ENCODE results near the gene SPART.

The SPART gene, protein sequence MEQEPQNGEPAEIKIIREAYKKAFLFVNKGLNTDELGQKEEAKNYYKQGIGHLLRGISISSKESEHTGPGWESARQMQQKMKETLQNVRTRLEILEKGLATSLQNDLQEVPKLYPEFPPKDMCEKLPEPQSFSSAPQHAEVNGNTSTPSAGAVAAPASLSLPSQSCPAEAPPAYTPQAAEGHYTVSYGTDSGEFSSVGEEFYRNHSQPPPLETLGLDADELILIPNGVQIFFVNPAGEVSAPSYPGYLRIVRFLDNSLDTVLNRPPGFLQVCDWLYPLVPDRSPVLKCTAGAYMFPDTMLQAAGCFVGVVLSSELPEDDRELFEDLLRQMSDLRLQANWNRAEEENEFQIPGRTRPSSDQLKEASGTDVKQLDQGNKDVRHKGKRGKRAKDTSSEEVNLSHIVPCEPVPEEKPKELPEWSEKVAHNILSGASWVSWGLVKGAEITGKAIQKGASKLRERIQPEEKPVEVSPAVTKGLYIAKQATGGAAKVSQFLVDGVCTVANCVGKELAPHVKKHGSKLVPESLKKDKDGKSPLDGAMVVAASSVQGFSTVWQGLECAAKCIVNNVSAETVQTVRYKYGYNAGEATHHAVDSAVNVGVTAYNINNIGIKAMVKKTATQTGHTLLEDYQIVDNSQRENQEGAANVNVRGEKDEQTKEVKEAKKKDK

DNA sequence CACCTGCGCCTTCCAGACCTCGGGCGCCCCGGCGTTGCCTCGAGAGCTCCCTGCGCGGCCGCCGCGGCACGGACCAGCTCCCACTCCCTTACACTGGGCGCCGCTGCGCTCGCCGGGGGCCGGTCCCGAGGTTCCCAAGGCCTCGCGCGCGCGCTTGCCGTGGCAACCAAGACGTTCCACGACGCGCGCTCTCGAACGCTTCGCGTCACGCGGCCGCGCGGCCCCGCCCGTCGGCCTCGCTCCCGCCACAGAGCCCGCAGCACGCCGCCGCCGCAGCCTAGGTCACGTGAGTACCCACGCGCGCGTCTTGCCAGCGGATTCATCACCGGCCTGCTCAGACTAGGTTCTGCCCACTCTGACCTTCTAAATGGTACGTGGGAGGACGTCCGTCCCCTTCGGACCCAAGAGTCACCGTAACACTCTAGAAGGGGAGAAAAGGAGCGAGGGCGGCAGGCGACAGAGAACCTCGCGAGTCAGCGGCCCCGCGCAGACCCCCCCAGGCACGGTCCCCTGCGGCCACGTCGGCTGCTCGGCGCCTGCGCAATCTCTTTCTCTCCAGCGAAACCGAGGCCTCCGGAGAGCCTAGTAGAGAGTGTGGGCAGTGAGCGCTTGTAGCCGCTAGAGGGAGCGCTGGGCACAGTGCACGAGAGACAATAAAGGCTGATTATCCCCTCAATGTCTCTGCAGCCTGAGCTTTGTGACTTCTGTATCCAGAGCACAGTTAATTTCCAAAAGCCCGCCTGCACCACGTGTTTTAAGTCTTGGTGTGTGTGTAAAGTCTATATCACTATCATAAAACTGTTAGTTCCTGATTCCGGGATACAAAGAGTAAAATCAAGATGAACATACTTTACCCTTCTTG, at the start of gene SPART:
Gene SPART, minus strand, starts transcription at position 173 of the 862 bp plus-strand sequence. CDS start 10,564 bp downstream, outside the sequence.
- peak within 1 kb of the TSS; percentile 87 for H3K4me3 ChIP-seq (ENCODE audit: low read length)
- TF ChIP-seq, protein P1, sequence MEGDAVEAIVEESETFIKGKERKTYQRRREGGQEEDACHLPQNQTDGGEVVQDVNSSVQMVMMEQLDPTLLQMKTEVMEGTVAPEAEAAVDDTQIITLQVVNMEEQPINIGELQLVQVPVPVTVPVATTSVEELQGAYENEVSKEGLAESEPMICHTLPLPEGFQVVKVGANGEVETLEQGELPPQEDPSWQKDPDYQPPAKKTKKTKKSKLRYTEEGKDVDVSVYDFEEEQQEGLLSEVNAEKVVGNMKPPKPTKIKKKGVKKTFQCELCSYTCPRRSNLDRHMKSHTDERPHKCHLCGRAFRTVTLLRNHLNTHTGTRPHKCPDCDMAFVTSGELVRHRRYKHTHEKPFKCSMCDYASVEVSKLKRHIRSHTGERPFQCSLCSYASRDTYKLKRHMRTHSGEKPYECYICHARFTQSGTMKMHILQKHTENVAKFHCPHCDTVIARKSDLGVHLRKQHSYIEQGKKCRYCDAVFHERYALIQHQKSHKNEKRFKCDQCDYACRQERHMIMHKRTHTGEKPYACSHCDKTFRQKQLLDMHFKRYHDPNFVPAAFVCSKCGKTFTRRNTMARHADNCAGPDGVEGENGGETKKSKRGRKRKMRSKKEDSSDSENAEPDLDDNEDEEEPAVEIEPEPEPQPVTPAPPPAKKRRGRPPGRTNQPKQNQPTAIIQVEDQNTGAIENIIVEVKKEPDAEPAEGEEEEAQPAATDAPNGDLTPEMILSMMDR (IDR thresholded peaks at IDR 0.05; ENCODE audit: insufficient read depth, low read depth, low read length, missing control alignments), result peak; percentile 91
- DNase-seq (ENCODE audit: low read depth), result peak; percentile 86

DNA sequence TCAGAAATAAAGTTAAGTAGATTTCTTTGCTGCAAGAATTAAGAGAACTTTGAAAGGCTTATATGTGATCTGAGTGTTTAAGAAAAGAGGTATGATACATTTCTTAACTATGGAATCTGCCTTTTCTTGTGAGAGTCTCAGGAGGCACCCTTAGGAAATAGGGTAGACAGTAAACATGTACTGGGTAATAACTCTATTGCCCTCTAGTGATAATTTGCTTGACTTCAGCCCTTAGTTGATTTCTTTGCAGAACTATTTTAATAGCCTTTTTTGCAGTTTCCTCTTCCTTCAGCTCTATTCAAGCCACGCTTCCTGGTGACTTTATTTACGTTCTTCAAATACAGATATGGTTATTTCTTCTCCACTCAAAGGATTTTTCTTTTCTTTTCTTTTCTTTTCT, 49.1 kb upstream of the SPART start:
- H3K4me3 ChIP-seq (ENCODE audit: low read length), result no peak overlapping the region
- TF ChIP-seq, protein P1 (IDR thresholded peaks at IDR 0.05; ENCODE audit: insufficient read depth, low read depth, low read length, missing control alignments), result peak; percentile 45
- DNase-seq (ENCODE audit: low read depth), result peak; percentile 58

DNA sequence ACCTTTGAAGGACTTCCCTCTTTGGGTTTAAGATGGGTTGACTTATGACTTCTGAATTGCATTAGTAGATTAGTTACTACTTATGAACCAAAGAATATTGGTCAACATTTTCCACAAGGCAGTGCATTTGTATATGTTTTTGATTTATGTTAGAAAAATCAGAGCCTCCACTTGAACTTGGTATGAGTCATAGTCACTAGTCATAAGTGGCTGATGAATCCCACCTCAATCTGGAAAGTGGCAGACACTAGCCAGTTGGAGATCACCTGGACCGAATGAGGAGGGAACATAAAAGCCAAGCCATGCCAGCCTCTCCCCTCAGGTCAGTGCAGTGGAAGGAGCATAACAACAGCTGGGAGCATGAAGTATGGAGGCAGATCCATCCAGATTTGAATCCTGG, 39.3 kb upstream of the SPART start:
- TF ChIP-seq, protein P1 (IDR thresholded peaks at IDR 0.05; ENCODE audit: insufficient read depth, low read depth, low read length, missing control alignments), result no peak
- H3K4me3 ChIP-seq (ENCODE audit: low read length), result no peak overlapping the region

DNA sequence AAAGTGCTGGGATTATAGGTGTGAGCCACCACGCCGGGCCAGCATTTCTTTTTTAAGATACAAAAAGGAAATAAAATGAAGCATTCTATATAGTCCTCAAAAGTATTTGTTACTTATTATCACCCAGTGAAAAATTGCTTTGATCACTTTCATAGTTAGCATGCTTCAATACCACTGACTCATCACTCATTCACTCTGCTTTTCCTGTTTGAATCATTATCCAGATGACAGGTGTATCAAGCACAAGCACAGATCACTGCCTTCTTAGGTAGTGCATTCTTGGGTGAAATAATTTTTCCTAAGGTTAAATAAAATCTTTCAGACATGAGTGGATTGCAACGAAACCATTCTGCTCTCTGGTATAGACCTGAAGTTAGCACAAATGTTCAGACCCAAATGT, 35.8 kb upstream of the SPART start:
- no peak overlapping the region for H3K4me3 ChIP-seq (ENCODE audit: low read length)
- TF ChIP-seq, protein P1 (IDR thresholded peaks at IDR 0.05; ENCODE audit: insufficient read depth, low read depth, low read length, missing control alignments), result no peak
- DNase-seq (ENCODE audit: low read depth), result peak; percentile 84

More for the DNA sequence above, 39.3 kb upstream of the SPART start:
- DNase-seq (ENCODE audit: low read depth), result peak; percentile 12

DNA sequence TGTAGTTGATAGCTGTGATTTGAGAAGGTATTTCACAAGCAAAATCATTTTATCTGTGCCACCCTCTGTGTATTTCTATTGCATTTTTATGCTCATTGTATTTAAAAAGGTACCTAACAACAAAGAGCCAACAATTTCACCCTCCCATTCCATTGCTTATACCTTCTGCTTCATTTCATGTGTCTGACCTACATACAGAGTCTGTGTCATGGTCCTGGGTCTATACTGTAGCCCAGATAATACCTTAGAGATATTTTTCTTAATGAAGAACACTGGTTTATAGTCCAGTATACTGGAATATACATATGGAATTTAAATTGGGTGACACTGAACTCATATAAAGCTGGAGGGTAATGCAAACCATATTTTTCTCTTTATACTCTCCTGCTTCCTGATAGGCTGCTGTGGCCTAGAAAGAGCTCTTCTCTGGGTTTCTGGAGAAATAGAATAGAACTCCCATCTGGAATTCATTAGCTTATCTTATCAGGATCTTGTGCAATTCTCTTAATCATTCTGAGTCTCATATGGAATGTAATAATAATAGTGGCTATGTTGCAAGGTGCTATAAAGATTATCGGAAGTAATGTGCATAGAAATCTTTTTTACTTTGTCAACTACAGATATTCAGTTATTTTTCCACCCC, 31.8 kb upstream of the SPART start:
- no peak for DNase-seq (ENCODE audit: low read depth)
- no peak overlapping the region for H3K4me3 ChIP-seq (ENCODE audit: low read length)
- TF ChIP-seq, protein P1 (IDR thresholded peaks at IDR 0.05; ENCODE audit: insufficient read depth, low read depth, low read length, missing control alignments), result no peak

DNA sequence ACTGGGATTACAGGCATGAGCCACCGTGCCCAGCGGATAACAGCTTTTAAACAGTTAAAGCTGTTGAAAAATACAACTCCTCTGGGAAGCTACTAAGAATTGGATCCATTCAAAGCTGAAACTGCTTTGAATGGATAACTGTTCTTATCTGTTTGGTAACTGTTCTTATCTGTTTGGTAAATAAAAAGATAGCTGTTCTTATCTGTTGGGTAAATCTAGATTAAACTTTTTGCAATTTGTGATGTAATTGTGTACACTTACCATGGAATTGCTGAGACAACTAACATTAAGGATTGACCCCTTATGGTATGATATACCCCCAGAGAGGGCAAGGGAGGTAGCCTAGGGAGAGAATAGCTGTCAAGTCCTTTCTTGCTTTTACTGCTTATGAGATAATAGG, 27.9 kb upstream of the SPART start:
- TF ChIP-seq, protein P1 (IDR thresholded peaks at IDR 0.05; ENCODE audit: insufficient read depth, low read depth, low read length, missing control alignments), result no peak
- no peak overlapping the region for H3K4me3 ChIP-seq (ENCODE audit: low read length)
- no peak for DNase-seq (ENCODE audit: low read depth)
